HepG2 (cell line): Measurements from ENCODE around the gene ERCC6L2. TPM values are rescaled to one million over a fixed set of nuclear protein-coding genes. Genes with fewer than 3 reads are reported as not detected.

Experiments used
- ATAC-seq: fragments of 200-7000 bp; cut with Tn5 transposase; 3 replicates; pipeline ENCODE4 v1.9.1; 2020; ENCODE audit warnings: mild to moderate bottlenecking, moderate library complexity
- BruUV-seq: library from RNA; stranded (reverse); fragments of 400-500 nt; replicated peaks from 2 replicates; lab custom pipeline; 2021; lab: Mats Ljungman, UMichigan
- CTCF ChIA-PET: fragments of 300-600 bp; formaldehyde crosslinking; extraction: SDS; loops from one replicate; lab custom pipeline; 2021; ENCODE audit warnings: low total read pairs, inconsistent platforms, low intra/inter-chr PET ratio; lab: Yijun Ruan, JAX
- POLR2A ChIA-PET: fragments of 350-600 bp; sonication (Branson Sonifier 250); formaldehyde crosslinking; loops from one replicate; lab custom pipeline; 2020; ENCODE audit warnings: antibody characterized with exemption, inconsistent platforms; lab: Yijun Ruan, JAX
- DNase-seq: peaks from one replicate; pipeline ENCODE4 v3.0.0-alpha.2; 2015; ENCODE audit warnings: low spot score
- FAIRE-seq: peaks from 3 replicates; lab custom pipeline; 2011; peaks lifted over from hg19 to GRCh38; lab: Jason Lieb, UNC
- H2AFZ ChIP-seq: one replicate; pipeline ENCODE4 v1.6.1; 2011; ENCODE audit warnings: low read length, inconsistent platforms
- H3K27ac ChIP-seq: fragments of 300-600 bp; 3 replicates; pipeline ENCODE4 v1.8.0; 2011; ENCODE audit warnings: mixed run types, mild to moderate bottlenecking, mixed read lengths, low read length, inconsistent platforms; ENCODE audit not compliant: insufficient read depth; ENCODE audit errors: extremely low read length
- H3K27me3 ChIP-seq, 2 experiments: fragments of 200-600 bp in 1 of 2; 2 replicates in 1 of 2; 3 replicates in 1 of 2; pipeline versions ENCODE4 v1.6.0 to v1.8.0; 2011; ENCODE audit warnings: low read length in 2 of 2, mild to moderate bottlenecking in 2 of 2, moderate library complexity in 2 of 2, inconsistent platforms in 1 of 2; ENCODE audit not compliant: insufficient read depth in 2 of 2, control insufficient read depth in 1 of 2
- H3K36me3 ChIP-seq, 2 experiments: fragments of 200-600 bp in 1 of 2; replicated peaks in 1 of 2; 2 replicates in 1 of 2; 3 replicates in 1 of 2; pipeline versions ENCODE4 v1.5.1 to v1.8.0; 2011; ENCODE audit warnings: low read length in 2 of 2, inconsistent platforms in 1 of 2; ENCODE audit not compliant: insufficient read depth in 2 of 2, control insufficient read depth in 1 of 2
- H3K4me1 ChIP-seq: 2 replicates; pipeline ENCODE4 v1.5.1; 2012; ENCODE audit warnings: low read length, inconsistent platforms; ENCODE audit not compliant: insufficient read depth
- H3K4me2 ChIP-seq: 2 replicates; pipeline ENCODE4 v1.6.0; 2011; ENCODE audit warnings: low read depth, low read length, inconsistent platforms
- H3K4me3 ChIP-seq, 3 experiments: fragments of 200-600 bp in 1 of 3; sonication (generic), shearing (Covaris generic) in 1 of 3; replicated peaks in 1 of 3; 2 replicates each; pipeline ENCODE4 v1.5.1; 2011 to 2016; ENCODE audit warnings: low read length in 3 of 3, inconsistent platforms in 2 of 3, low read depth in 2 of 3, mild to moderate bottlenecking in 2 of 3, control low read depth in 1 of 3, mixed read lengths in 1 of 3; ENCODE audit not compliant: insufficient read depth in 1 of 3
- H3K79me2 ChIP-seq: one replicate; pipeline ENCODE4 v1.6.1; 2011; ENCODE audit warnings: low read length, inconsistent platforms; ENCODE audit not compliant: insufficient read depth
- H3K9ac ChIP-seq: 2 replicates; pipeline ENCODE4 v1.6.0; 2011; ENCODE audit warnings: mild to moderate bottlenecking, low read depth, low read length, inconsistent platforms; ENCODE audit not compliant: insufficient read depth
- H3K9me3 ChIP-seq: 2 replicates; pipeline ENCODE4 v1.5.1; 2012; ENCODE audit warnings: mild to moderate bottlenecking, low read length
- H4K20me1 ChIP-seq: 2 replicates; pipeline ENCODE4 v1.6.0; 2011; ENCODE audit warnings: inconsistent platforms, mild to moderate bottlenecking, low read length, moderate library complexity; ENCODE audit not compliant: insufficient read depth
- CBX5 ChIP-seq: sonication (generic); formaldehyde crosslinking; IDR thresholded peaks from 2 replicates; pipeline ENCODE4 v1.4.0; 2020; ENCODE audit warnings: missing genetic modification reagents, borderline replicate concordance
- EZH2 ChIP-seq: conservative IDR thresholded peaks from 2 replicates; pipeline ENCODE4 v1.6.1; 2012; ENCODE audit warnings: mild to moderate bottlenecking, low read depth, low read length, moderate library complexity
- HOXA7 ChIP-seq: sonication (generic); formaldehyde crosslinking; IDR thresholded peaks from 2 replicates; pipeline ENCODE4 v1.8.1; 2022; ENCODE audit warnings: mild to moderate bottlenecking, missing genetic modification reagents, moderate library complexity
- IRF2 ChIP-seq: IDR thresholded peaks from 2 replicates; pipeline ENCODE4 v1.6.1; 2018; ENCODE audit warnings: missing genetic modification reagents, missing compliant biosample characterization
- ISX ChIP-seq: sonication (generic); formaldehyde crosslinking; conservative IDR thresholded peaks from 2 replicates; pipeline ENCODE4 v1.5.0; 2020; ENCODE audit warnings: missing genetic modification reagents
- SMAD1 ChIP-seq: sonication (generic); formaldehyde crosslinking; IDR thresholded peaks from 2 replicates; pipeline ENCODE4 v1.4.0; 2020; ENCODE audit warnings: missing genetic modification reagents, low read depth, mild to moderate bottlenecking, borderline replicate concordance
- ZKSCAN1 ChIP-seq: fragments of 150-350 bp; IDR thresholded peaks from 2 replicates; pipeline ENCODE4 v1.6.1; 2014; ENCODE audit warnings: low read length
- ZNF256 ChIP-seq: sonication (generic); formaldehyde crosslinking; conservative IDR thresholded peaks from 2 replicates; pipeline ENCODE4 v1.4.0; 2020; ENCODE audit warnings: missing genetic modification reagents
- ZNF264 ChIP-seq: sonication (generic); formaldehyde crosslinking; IDR thresholded peaks from 2 replicates; pipeline ENCODE4 v1.4.0; 2020; ENCODE audit warnings: missing genetic modification reagents
- ZNF432 ChIP-seq: sonication (generic); formaldehyde crosslinking; IDR thresholded peaks from 2 replicates; pipeline ENCODE4 v1.5.0; 2020; ENCODE audit warnings: missing genetic modification reagents, mild to moderate bottlenecking, borderline replicate concordance
- ZNF773 ChIP-seq: sonication (generic); formaldehyde crosslinking; IDR thresholded peaks from 2 replicates; pipeline ENCODE4 v1.4.0; 2020; ENCODE audit warnings: missing genetic modification reagents, borderline replicate concordance
- WGBS: methylation state at CpG from one replicate; pipeline ENCODE4 v1.1.6; 2017; ENCODE audit warnings: low lambda C conversion rate; 5-methylcytosine and 5-hydroxymethylcytosine counted together
- in situ Hi-C: cut with HindIII; loops from 2 replicates; pipeline ENCODE4 v1.10.0; 2017; ENCODE audit warnings: low pct_unique_long_range_greater_than_20kb; ENCODE audit not compliant: extremely low pct_ligation_motif_present
- intact Hi-C: fragments of 100-400 bp; cut with micrococcal nuclease; formaldehyde crosslinking; loops from one replicate; pipeline ENCODE4 v1.10.0; 2022; ENCODE audit not compliant: unreplicated experiment
- polyA plus RNA-seq, 8 experiments: library from polyadenylated mRNA; depleted of rRNA in 3 of 8; stranded (reverse) in 7 of 8; unstranded in 1 of 8; fragments of >200 nt; fragmentation: Illumina TruSeq in 4 of 8; extraction: Trizol in 4 of 8; gene quantifications; 2 replicates each; pipeline versions ENCODE4 v1.2.1 to v1.2.3, GENCODE V29; 2011 to 2016; ENCODE audit warnings: low read depth in 4 of 8, missing spikeins in 1 of 8, mixed read lengths in 1 of 8; ENCODE audit not compliant: insufficient read depth in 1 of 8
- total RNA-seq, 5 experiments: library from RNA; depleted of rRNA; stranded (reverse); fragments of >200 nt; fragmentation: Illumina TruSeq; extraction: Trizol; gene quantifications; 2 replicates each; pipeline ENCODE4 v1.2.3, GENCODE V29; 2016; ENCODE audit warnings: low read depth in 1 of 5
- TF ChIP-seq, protein P1 (sequence below): sonication (generic); formaldehyde crosslinking; conservative IDR thresholded peaks from 2 replicates; pipeline ENCODE4 v1.4.0; 2020; ENCODE audit warnings: missing genetic modification reagents
- TF ChIP-seq, protein P2 (sequence below): sonication (generic); formaldehyde crosslinking; conservative IDR thresholded peaks from 2 replicates; pipeline ENCODE4 v1.4.0; 2020; ENCODE audit warnings: mild to moderate bottlenecking, missing genetic modification reagents, moderate library complexity
- TF ChIP-seq, protein P3 (sequence below): sonication (generic); formaldehyde crosslinking; conservative IDR thresholded peaks from 2 replicates; pipeline ENCODE4 v1.5.0; 2020; ENCODE audit warnings: missing genetic modification reagents

Gene ERCC6L2
- total and polyA plus RNA-seq, 2 of the 13 experiments (the other 11 are each of a cell fraction or from before 2014, with no cell fraction given): 13.4 to 45.9 TPM

DNA sequence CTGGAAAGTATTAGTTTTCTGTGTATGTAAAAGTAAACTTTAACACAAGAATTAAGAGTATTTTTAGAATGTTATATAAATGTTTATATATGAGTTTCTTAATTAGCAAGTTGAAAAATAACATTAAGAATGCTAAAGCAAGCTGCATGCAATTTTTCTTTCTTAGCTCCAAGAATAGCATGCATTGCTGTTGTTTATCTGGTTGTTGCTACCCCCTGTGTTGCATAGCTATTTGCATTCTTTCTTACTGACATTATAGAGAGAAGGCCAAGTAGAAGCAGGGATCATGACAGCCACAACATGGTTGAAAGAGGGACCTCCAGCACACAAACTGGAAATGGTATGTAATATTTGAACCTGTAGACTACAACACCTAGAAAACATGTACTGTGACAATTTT lies 94.8 kb downstream of the ERCC6L2 start:
- H3K4me3 ChIP-seq: no peak overlapping the region
- intact Hi-C loops: no loop called here
- TF ChIP-seq CBX5 (CRISPR knock-in tag) (no peak), HOXA7 (no peak), IRF2 (CRISPR knock-in tag) (no peak), ISX (CRISPR knock-in tag) (no peak), ZNF773 (no peak), EZH2 (no peak), SMAD1 (CRISPR knock-in tag) (no peak)
- TF ChIP-seq, protein P1, sequence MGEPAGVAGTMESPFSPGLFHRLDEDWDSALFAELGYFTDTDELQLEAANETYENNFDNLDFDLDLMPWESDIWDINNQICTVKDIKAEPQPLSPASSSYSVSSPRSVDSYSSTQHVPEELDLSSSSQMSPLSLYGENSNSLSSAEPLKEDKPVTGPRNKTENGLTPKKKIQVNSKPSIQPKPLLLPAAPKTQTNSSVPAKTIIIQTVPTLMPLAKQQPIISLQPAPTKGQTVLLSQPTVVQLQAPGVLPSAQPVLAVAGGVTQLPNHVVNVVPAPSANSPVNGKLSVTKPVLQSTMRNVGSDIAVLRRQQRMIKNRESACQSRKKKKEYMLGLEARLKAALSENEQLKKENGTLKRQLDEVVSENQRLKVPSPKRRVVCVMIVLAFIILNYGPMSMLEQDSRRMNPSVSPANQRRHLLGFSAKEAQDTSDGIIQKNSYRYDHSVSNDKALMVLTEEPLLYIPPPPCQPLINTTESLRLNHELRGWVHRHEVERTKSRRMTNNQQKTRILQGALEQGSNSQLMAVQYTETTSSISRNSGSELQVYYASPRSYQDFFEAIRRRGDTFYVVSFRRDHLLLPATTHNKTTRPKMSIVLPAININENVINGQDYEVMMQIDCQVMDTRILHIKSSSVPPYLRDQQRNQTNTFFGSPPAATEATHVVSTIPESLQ (CRISPR knock-in tag): no peak
- H4K20me1 ChIP-seq: no peaks in the 10 kb centered on the region
- H3K27ac ChIP-seq: no peak overlapping the region
- no peaks in the 10 kb centered on the region for H3K79me2 ChIP-seq
- POLR2A ChIA-PET: no interaction called here
- BruUV-seq: no TSS peak
- H3K36me3 ChIP-seq: peaks cover 3 to 35% of the 10 kb centered on the region in 2 experiments
- no peak overlapping the region for H3K4me2 ChIP-seq
- H3K9ac ChIP-seq: no peak overlapping the region
- FAIRE-seq (no peak), DNase-seq (no peak), ATAC-seq (no peak)
- CTCF ChIA-PET: no interaction called here
- no peaks in the 10 kb centered on the region for H3K4me1 ChIP-seq
- in situ Hi-C loops: no loop called here
- no peaks in the 10 kb centered on the region for H3K9me3 ChIP-seq
- no peak overlapping the region for H2AFZ ChIP-seq
- no peaks in the 10 kb centered on the region for H3K27me3 ChIP-seq

DNA sequence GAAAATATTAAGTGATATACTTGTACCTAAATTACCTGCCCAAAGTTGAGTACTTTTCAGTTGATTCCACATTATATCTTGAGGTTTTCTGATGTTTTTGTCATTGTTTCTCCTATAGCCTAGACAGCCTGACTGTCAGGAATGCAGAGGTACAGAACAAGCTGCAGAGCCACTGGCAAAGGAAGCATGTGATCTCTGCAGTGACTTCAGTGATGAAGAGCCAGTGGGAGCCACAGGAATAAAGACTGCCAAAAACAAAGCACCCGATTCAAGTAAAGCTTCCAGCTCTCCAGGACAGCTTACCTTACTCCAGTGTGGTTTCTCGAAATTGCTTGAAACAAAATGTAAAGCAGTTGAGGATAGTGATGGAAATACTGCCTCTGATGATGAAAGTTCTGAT lies 96.3 kb downstream of the ERCC6L2 start:
- Histone ChIP-seq H3K27me3 (no peaks in the 10 kb centered on the region), H3K4me1 (no peaks in the 10 kb centered on the region), H3K9ac (no peak overlapping the region), H3K27ac (no peak overlapping the region), H3K9me3 (no peaks in the 10 kb centered on the region), H3K4me2 (no peak overlapping the region), H3K36me3 (peaks cover 3 to 28% of the 10 kb centered on the region in 2 experiments), H2AFZ (no peak overlapping the region), H3K4me3 (no peak overlapping the region), H3K79me2 (no peaks in the 10 kb centered on the region), H4K20me1 (no peaks in the 10 kb centered on the region)
- FAIRE-seq (no peak), ATAC-seq (no peak), DNase-seq (no peak)
- ChIA-PET CTCF (no interaction called here), POLR2A (no interaction called here)
- BruUV-seq: no TSS peak
- in situ Hi-C loops (no loop called here), intact Hi-C loops (no loop called here)
- 93% methylated on average over 2 of the region's 2 CpGs for WGBS
- TF ChIP-seq, protein P2, sequence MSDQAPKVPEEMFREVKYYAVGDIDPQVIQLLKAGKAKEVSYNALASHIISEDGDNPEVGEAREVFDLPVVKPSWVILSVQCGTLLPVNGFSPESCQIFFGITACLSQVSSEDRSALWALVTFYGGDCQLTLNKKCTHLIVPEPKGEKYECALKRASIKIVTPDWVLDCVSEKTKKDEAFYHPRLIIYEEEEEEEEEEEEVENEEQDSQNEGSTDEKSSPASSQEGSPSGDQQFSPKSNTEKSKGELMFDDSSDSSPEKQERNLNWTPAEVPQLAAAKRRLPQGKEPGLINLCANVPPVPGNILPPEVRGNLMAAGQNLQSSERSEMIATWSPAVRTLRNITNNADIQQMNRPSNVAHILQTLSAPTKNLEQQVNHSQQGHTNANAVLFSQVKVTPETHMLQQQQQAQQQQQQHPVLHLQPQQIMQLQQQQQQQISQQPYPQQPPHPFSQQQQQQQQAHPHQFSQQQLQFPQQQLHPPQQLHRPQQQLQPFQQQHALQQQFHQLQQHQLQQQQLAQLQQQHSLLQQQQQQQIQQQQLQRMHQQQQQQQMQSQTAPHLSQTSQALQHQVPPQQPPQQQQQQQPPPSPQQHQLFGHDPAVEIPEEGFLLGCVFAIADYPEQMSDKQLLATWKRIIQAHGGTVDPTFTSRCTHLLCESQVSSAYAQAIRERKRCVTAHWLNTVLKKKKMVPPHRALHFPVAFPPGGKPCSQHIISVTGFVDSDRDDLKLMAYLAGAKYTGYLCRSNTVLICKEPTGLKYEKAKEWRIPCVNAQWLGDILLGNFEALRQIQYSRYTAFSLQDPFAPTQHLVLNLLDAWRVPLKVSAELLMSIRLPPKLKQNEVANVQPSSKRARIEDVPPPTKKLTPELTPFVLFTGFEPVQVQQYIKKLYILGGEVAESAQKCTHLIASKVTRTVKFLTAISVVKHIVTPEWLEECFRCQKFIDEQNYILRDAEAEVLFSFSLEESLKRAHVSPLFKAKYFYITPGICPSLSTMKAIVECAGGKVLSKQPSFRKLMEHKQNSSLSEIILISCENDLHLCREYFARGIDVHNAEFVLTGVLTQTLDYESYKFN (CRISPR knock-in tag): no peak
- no peak for TF ChIP-seq ZNF264 (CRISPR knock-in tag)
- no peak for TF ChIP-seq ZNF256
- TF ChIP-seq, protein P3, sequence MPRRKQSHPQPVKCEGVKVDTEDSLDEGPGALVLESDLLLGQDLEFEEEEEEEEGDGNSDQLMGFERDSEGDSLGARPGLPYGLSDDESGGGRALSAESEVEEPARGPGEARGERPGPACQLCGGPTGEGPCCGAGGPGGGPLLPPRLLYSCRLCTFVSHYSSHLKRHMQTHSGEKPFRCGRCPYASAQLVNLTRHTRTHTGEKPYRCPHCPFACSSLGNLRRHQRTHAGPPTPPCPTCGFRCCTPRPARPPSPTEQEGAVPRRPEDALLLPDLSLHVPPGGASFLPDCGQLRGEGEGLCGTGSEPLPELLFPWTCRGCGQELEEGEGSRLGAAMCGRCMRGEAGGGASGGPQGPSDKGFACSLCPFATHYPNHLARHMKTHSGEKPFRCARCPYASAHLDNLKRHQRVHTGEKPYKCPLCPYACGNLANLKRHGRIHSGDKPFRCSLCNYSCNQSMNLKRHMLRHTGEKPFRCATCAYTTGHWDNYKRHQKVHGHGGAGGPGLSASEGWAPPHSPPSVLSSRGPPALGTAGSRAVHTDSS (CRISPR knock-in tag): no peak
- no peak for TF ChIP-seq ZKSCAN1
- no peak for TF ChIP-seq ZNF432 (CRISPR knock-in tag)
